Measurements from ENCODE around the gene RUVBL2. TPM values are rescaled to one million over a fixed set of nuclear protein-coding genes. Genes with fewer than 3 reads are reported as not detected.

Gene RUVBL2
- total RNA-seq, 6 experiments from 2014 or later, result 131 to 161 (median 159) TPM

DNA sequence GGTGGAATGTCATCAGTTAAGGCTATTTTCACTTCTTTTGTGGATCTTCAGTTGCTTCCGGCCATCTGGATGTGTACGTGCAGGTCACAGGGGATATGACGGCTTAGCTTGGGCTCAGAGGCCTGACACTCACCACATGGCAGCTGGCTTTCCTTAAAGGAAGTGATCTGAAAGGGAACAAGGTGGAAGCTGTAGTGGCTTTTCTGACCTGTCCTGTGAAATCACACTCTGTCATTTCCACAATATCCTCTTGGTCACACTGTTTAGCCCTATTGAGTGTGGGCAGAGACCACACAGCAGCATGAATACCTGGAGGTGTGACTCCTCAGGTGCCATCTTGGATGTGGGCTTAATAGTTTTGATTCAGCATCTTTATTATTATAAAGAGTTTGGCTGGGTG is 43.5 kb upstream of the RUVBL2 start:
- Mint-ChIP-seq H3K36me3 (ENCODE audit: low read depth) (peaks cover 15% of the 10 kb centered on the region), H3K4me1 (ENCODE audit: low read depth) (peaks cover 12% of the 10 kb centered on the region), H3K27me3 (ENCODE audit: insufficient read depth) (no peaks in the 10 kb centered on the region), H3K4me3 (no peak overlapping the region), H3K27ac (no peak overlapping the region), H3K9me3 (peaks cover 17% of the 10 kb centered on the region)
- TF ChIP-seq, protein P1, sequence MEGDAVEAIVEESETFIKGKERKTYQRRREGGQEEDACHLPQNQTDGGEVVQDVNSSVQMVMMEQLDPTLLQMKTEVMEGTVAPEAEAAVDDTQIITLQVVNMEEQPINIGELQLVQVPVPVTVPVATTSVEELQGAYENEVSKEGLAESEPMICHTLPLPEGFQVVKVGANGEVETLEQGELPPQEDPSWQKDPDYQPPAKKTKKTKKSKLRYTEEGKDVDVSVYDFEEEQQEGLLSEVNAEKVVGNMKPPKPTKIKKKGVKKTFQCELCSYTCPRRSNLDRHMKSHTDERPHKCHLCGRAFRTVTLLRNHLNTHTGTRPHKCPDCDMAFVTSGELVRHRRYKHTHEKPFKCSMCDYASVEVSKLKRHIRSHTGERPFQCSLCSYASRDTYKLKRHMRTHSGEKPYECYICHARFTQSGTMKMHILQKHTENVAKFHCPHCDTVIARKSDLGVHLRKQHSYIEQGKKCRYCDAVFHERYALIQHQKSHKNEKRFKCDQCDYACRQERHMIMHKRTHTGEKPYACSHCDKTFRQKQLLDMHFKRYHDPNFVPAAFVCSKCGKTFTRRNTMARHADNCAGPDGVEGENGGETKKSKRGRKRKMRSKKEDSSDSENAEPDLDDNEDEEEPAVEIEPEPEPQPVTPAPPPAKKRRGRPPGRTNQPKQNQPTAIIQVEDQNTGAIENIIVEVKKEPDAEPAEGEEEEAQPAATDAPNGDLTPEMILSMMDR (IDR thresholded peaks at IDR 0.05), result no peak
- no peak for DNase-seq

DNA sequence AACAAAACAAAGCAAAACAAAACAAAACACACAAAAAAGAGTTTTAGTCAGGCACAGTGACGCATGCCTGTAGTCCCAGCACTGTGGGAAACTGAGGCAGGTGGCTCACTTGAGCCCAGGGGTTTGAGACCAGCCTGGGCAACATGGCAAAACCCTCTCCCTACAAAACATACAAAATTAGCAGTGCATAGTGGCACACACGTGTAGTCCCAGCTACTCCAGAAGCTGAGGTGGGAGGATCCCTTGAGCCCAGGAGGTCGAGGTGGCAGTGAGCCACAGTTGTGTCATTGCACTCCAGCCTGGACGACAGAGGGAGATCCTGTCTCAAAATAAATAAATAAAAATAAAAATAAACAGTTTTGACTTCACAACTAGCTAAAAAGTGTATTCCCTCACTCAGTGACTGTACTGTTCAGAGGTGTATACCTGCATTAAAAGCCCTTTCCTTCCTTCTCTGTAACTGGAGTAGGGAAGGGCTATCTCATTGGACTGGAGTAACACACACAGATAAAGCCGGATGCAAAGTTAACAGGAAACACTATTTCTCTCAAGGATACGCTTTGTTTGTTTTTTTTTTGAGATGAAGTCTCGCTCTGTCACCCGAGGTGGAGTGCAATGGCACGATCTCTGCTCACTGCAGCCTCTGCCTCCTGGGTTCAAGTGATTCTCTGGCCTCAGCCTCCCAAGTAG is 42.7 kb upstream of the RUVBL2 start:
- TF ChIP-seq, protein P1 (IDR thresholded peaks at IDR 0.05), result no peak
- H3K4me3 Mint-ChIP-seq, result no peak overlapping the region
- no peak for DNase-seq
- peaks cover 20% of the 10 kb centered on the region for H3K4me1 Mint-ChIP-seq (ENCODE audit: low read depth)
- peaks cover 23% of the 10 kb centered on the region for H3K36me3 Mint-ChIP-seq (ENCODE audit: low read depth)
- no peak overlapping the region for H3K27ac Mint-ChIP-seq
- H3K9me3 Mint-ChIP-seq, result peaks cover 17% of the 10 kb centered on the region
- H3K27me3 Mint-ChIP-seq (ENCODE audit: insufficient read depth), result no peaks in the 10 kb centered on the region

DNA sequence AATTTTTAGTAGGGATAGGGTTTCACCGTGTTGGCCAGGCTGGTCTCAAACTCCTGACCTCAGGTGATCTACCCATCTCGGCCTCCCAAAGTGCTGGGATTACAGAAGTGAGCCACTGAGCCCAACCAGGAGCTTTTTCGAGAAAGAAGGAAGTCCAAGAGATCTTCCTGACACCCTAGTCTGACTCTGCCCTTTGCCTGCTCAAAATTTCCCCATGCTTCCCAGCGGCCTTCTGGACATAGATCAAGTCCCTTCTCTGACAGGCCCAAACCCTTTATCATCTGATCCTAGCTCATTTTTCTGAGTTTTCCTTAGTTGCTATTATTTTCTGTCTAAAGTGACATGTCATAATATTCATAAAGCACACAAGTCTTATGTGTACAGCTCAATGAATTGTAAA is 40.5 kb upstream of the RUVBL2 start:
- Mint-ChIP-seq H3K4me3 (no peak overlapping the region), H3K27me3 (ENCODE audit: insufficient read depth) (peaks cover 2% of the 10 kb centered on the region; the same call in 1 of the 2 replicates), H3K36me3 (ENCODE audit: low read depth) (peaks cover 28% of the 10 kb centered on the region), H3K9me3 (peaks cover 8% of the 10 kb centered on the region), H3K4me1 (ENCODE audit: low read depth) (peaks cover 30% of the 10 kb centered on the region), H3K27ac (no peak overlapping the region)
- DNase-seq, result no peak
- TF ChIP-seq, protein P1 (IDR thresholded peaks at IDR 0.05), result no peak

DNA sequence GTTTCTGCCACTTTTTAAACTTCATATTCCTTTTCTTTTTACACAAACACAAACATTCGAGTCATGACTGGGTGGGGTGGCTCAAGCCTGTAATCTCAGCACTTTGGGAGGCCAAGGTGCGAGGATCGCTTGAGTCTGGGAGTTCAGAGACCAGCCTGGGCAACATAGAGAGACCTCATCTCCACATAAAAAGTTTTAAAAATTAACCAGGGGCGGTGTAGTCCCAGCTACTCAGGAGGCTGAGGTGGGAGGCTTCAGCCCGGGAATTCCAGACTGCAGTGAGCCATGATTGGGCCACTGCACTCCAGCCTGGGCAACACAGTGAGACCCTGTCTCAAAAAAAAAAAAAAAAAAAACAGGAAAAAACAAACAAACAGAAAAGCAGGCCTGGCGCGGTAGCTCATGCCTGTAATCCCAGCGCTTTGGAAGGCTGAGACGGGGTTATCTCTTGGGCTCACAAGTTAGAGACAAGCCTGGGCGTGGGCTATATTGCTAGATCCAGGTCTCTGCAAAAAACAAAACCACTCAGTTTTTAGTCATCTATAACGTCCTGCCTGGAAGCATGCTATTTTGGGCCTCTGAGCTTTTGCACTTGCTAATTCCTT is 39.6 kb upstream of the RUVBL2 start:
- Mint-ChIP-seq H3K4me3 (peak overlapping the region; percentile 85), H3K9me3 (no peaks in the 10 kb centered on the region), H3K27ac (peak overlapping the region; percentile 75), H3K27me3 (ENCODE audit: insufficient read depth) (peaks cover 2% of the 10 kb centered on the region; the same call in 1 of the 2 replicates), H3K36me3 (ENCODE audit: low read depth) (peaks cover 25% of the 10 kb centered on the region), H3K4me1 (ENCODE audit: low read depth) (peaks cover 26% of the 10 kb centered on the region)
- TF ChIP-seq, protein P1 (IDR thresholded peaks at IDR 0.05), result no peak
- no peak for DNase-seq

DNA sequence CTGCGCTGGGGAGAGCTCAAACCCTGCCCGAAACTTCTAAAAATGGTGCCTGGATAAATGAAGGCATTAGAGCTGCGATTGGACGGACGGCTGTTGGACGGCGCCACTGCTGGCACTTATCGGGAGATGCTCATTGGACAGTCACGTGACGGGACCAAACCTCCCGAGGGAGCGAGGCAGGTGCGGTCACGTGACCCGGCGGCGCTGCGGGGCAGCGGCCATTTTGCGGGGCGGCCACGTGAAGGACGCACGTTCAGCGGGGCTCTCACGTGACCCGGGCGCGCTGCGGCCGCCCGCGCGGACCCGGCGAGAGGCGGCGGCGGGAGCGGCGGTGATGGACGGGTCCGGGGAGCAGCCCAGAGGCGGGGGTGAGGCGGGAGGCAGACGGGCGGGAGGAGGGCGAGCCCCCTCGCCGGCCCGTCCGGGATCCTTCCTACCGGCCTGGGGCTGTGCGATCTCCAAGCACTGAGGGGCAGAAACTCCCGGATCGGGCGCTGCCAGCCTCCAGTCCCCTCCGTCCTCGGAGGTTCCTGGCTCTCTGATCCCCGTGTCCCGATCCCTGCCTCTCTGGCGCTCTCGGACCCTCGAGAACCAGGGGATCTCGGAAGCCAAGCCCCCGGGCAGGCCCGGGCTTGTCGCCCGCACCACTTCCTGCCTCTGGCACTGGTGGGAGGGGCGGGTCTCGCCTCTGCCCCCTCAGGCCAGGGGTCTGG is 38.9 kb upstream of the RUVBL2 start, which contains the start of gene BAX:
TSS of gene BAX (plus strand) at position 281 of the 713 bp plus-strand sequence. CDS start at position 335, 54 bp downstream.
- Mint-ChIP-seq H3K4me1 (ENCODE audit: low read depth) (peaks cover 26% of the 10 kb centered on the region), H3K4me3 (peak within 1 kb of the TSS; percentile 95), H3K27me3 (ENCODE audit: insufficient read depth) (peaks cover 2% of the 10 kb centered on the region; the same call in 1 of the 2 replicates), H3K36me3 (ENCODE audit: low read depth) (peaks cover 25% of the 10 kb centered on the region), H3K27ac (peak within 1 kb of the TSS; percentile 88), H3K9me3 (no peaks in the 10 kb centered on the region)
- peak; percentile 92 for DNase-seq
- TF ChIP-seq, protein P1 (IDR thresholded peaks at IDR 0.05), result no peak
